Endothelial cell of umbilical vein (primary cell): ENCODE data around the gene TRAPPC6A. TPM values are rescaled to one million over a fixed set of nuclear protein-coding genes. Genes with fewer than 3 reads are reported as not detected.

ENCODE experiments used
- BruUV-seq: library from RNA; stranded (reverse); fragments of 400-500 nt; replicated peaks from 2 replicates; lab custom pipeline; 2021; lab: Mats Ljungman, UMichigan
- CTCF ChIA-PET: fragments of 300-600, 350-600 bp; sonication (Branson Sonifier 250); formaldehyde crosslinking; loops from one replicate; lab custom pipeline; 2021; ENCODE audit warnings: antibody characterized with exemption, inconsistent platforms; lab: Charles Lee
- POLR2A ChIA-PET: fragments of 300-600, 350-600 bp; sonication (Branson Sonifier 250); formaldehyde crosslinking; loops from one replicate; lab custom pipeline; 2021; ENCODE audit warnings: antibody characterized with exemption, inconsistent platforms; lab: Charles Lee
- DNase-seq: peaks from one replicate; pipeline ENCODE4 v3.0.0-alpha.2; 2011; ENCODE audit warnings: low read depth, low spot score
- FAIRE-seq: peaks from 2 replicates; lab custom pipeline; 2011; peaks lifted over from hg19 to GRCh38; lab: Jason Lieb, UNC
- H2AFZ ChIP-seq: 2 replicates; pipeline ENCODE4 v1.6.0; 2012; ENCODE audit warnings: low read depth, low read length, control low read depth, inconsistent platforms
- H3K27ac ChIP-seq: 2 replicates; pipeline ENCODE4 v1.5.1; 2011; ENCODE audit warnings: low read depth, mild to moderate bottlenecking, control low read depth, low read length, moderate library complexity; ENCODE audit not compliant: insufficient read depth
- H3K27me3 ChIP-seq, 2 experiments: 2 replicates each; pipeline versions ENCODE4 v1.6.0 to v1.6.1; 2011; ENCODE audit warnings: low read length in 2 of 2, mixed read lengths in 1 of 2; ENCODE audit not compliant: control insufficient read depth in 2 of 2, insufficient read depth in 2 of 2
- H3K36me3 ChIP-seq, 2 experiments: 2 replicates in 1 of 2; 3 replicates in 1 of 2; pipeline ENCODE4 v1.5.1; 2011; ENCODE audit warnings: low read length in 2 of 2, mild to moderate bottlenecking in 1 of 2, moderate library complexity in 1 of 2; ENCODE audit not compliant: control insufficient read depth in 2 of 2, insufficient read depth in 2 of 2; ENCODE audit errors: extremely low read depth in 1 of 2
- H3K4me1 ChIP-seq: 3 replicates; pipeline ENCODE4 v1.5.1; 2011; ENCODE audit warnings: mild to moderate bottlenecking, low read length; ENCODE audit not compliant: control insufficient read depth, insufficient read depth; ENCODE audit errors: extremely low read depth
- H3K4me2 ChIP-seq: 2 replicates; pipeline ENCODE4 v1.6.1; 2011; ENCODE audit warnings: low read length, control low read depth, mixed read lengths; ENCODE audit not compliant: insufficient read depth
- H3K4me3 ChIP-seq, 3 experiments: fragments of 200-600 bp in 1 of 3; sonication (generic), shearing (Covaris generic) in 1 of 3; replicated peaks in 1 of 3; 2 replicates each; pipeline ENCODE4 v1.5.1; 2011 to 2016; ENCODE audit warnings: control low read depth in 3 of 3, low read length in 3 of 3, mild to moderate bottlenecking in 2 of 3, inconsistent platforms in 1 of 3, low read depth in 1 of 3, moderate library complexity in 1 of 3; ENCODE audit not compliant: insufficient read depth in 1 of 3
- H3K79me2 ChIP-seq: 2 replicates; pipeline ENCODE4 v1.6.0; 2012; ENCODE audit warnings: low read length, inconsistent platforms; ENCODE audit not compliant: control insufficient read depth, insufficient read depth
- H3K9ac ChIP-seq: replicated peaks from 2 replicates; pipeline ENCODE3; 2011; ENCODE audit warnings: low read length, control low read depth; ENCODE audit not compliant: insufficient read depth; ENCODE audit errors: extremely low read depth
- H3K9me1 ChIP-seq: replicated peaks from 3 replicates; pipeline ENCODE4 v1.6.0; 2011; ENCODE audit warnings: mild to moderate bottlenecking, low read length; ENCODE audit not compliant: control insufficient read depth, insufficient read depth; ENCODE audit errors: extremely low read depth
- H3K9me3 ChIP-seq: replicated peaks from 2 replicates; pipeline ENCODE4 v1.5.1; 2012; ENCODE audit warnings: low read length, inconsistent platforms; ENCODE audit not compliant: control insufficient read depth, insufficient read depth
- H4K20me1 ChIP-seq: replicated peaks from 2 replicates; pipeline ENCODE3; 2011; ENCODE audit warnings: mild to moderate bottlenecking, low read length; ENCODE audit not compliant: control insufficient read depth, insufficient read depth; ENCODE audit errors: extremely low read depth
- CTCF ChIP-seq, 2 donors: IDR thresholded peaks; 1 replicate in 1 of 2; 2 replicates in 1 of 2; pipeline ENCODE4 v1.5.1; 2011; ENCODE audit warnings: low read length in 2 of 2, mild to moderate bottlenecking in 2 of 2, moderate library complexity in 2 of 2, control low read depth in 1 of 2, inconsistent platforms in 1 of 2, low read depth in 1 of 2; ENCODE audit not compliant: insufficient read depth in 1 of 2; ENCODE audit errors: extremely low read depth in 1 of 2
- EZH2 ChIP-seq: IDR thresholded peaks from 2 replicates; pipeline ENCODE4 v1.6.1; 2012; ENCODE audit warnings: borderline replicate concordance, low read depth, mild to moderate bottlenecking, moderate library complexity, low read length, inconsistent platforms; ENCODE audit not compliant: severe bottlenecking
- FOS ChIP-seq: IDR thresholded peaks from 2 replicates; pipeline ENCODE4 v1.6.1; 2011; ENCODE audit warnings: mild to moderate bottlenecking, low read length, moderate library complexity, borderline replicate concordance; ENCODE audit not compliant: insufficient read depth
- GATA2 ChIP-seq: IDR thresholded peaks from 2 replicates; pipeline ENCODE4 v1.7.0; 2011; ENCODE audit warnings: low read depth, mild to moderate bottlenecking, moderate library complexity, mixed read lengths, low read length; ENCODE audit not compliant: insufficient read length, insufficient read depth
- JUN ChIP-seq: IDR thresholded peaks from 2 replicates; pipeline ENCODE4 v1.6.1; 2011; ENCODE audit warnings: borderline replicate concordance, low read depth; ENCODE audit not compliant: insufficient read length, insufficient read depth
- MYC ChIP-seq: IDR thresholded peaks from one replicate; pipeline ENCODE4 v1.6.1; 2011; ENCODE audit warnings: mild to moderate bottlenecking, low read depth, low read length
- POLR2A ChIP-seq: IDR thresholded peaks from 2 replicates; pipeline ENCODE4 v1.6.1; 2012; ENCODE audit warnings: low read depth, mild to moderate bottlenecking, control low read depth, low read length
- POLR2AphosphoS5 ChIP-seq: IDR thresholded peaks from 2 replicates; pipeline ENCODE4 v1.6.1; 2012; ENCODE audit warnings: low read depth, mild to moderate bottlenecking, control low read depth, low read length, moderate library complexity; ENCODE audit not compliant: insufficient read depth
- dilution Hi-C: fragments of 300-500 bp; cut with MboI; formaldehyde crosslinking; loops from one replicate; pipeline ENCODE4 v1.15.0; 2019; ENCODE audit warnings: low sequenced_read_pairs; ENCODE audit not compliant: extremely low pct_ligation_motif_present
- intact Hi-C: fragments of 100-400 bp; cut with micrococcal nuclease; formaldehyde crosslinking; loops from one replicate; pipeline ENCODE4 v1.10.0; 2022
- polyA plus RNA-seq, 4 experiments: library from polyadenylated mRNA; depleted of rRNA in 3 of 4; stranded (reverse) in 3 of 4; unstranded in 1 of 4; fragments of >200 nt; gene quantifications; 2 replicates each; pipeline versions ENCODE4 v1.2.1 to v1.2.3, GENCODE V29; 2011 to 2012; ENCODE audit warnings: missing spikeins in 1 of 4
- total RNA-seq: library from RNA; stranded (reverse); gene quantifications from 2 replicates; pipeline ENCODE4 v1.2.3, GENCODE V29; 2021
- TF ChIP-seq, protein P1 (sequence below): IDR thresholded peaks from 2 replicates; pipeline ENCODE4 v1.6.1; 2011; ENCODE audit not compliant: insufficient read depth, insufficient read length

TRAPPC6A gene
- total and polyA plus RNA-seq, 2 donors (not counting 3 experiments of a cell fraction or from before 2014, with no cell fraction given), result 18.1 to 45.4 TPM

GRCh38 chr19:45146741-45147205 is 31.3 kb downstream of the TRAPPC6A start:
- CTCF ChIA-PET, result no interaction called here
- Histone ChIP-seq H3K9me3 (no peaks in the 10 kb centered on the region), H3K4me3 (no peak overlapping the region), H2AFZ (no peak overlapping the region), H3K9me1 (no peaks in the 10 kb centered on the region), H3K4me2 (no peak overlapping the region), H3K36me3 (peaks cover 2 to 16% of the 10 kb centered on the region in 2 experiments), H3K4me1 (no peaks in the 10 kb centered on the region), H3K9ac (no peak overlapping the region), H4K20me1 (no peaks in the 10 kb centered on the region), H3K27me3 (peaks cover under 1 to 2% of the 10 kb centered on the region in 2 experiments), H3K27ac (no peak overlapping the region), H3K79me2 (no peaks in the 10 kb centered on the region)
- BruUV-seq, result no TSS peak
- TF ChIP-seq FOS (no peak), EZH2 (no peak), POLR2AphosphoS5 (no peak), JUN (no peak), CTCF (IDR thresholded peaks at IDR 0.05; ENCODE audit: extremely low read depth in 1 of 2, insufficient read depth in 1 of 2, low read depth in 1 of 2, low read length in 2 of 2) (no peak), MYC (no peak), POLR2A (no peak), GATA2 (no peak)
- TF ChIP-seq, protein P1, sequence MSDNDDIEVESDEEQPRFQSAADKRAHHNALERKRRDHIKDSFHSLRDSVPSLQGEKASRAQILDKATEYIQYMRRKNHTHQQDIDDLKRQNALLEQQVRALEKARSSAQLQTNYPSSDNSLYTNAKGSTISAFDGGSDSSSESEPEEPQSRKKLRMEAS, result no peak
- dilution Hi-C loops (no loop called here), intact Hi-C loops (no loop called here)
- no peak for FAIRE-seq
- no peak for DNase-seq
- POLR2A ChIA-PET, result no interaction called here
